ENCODE results near the gene MYO6. TPM values are rescaled to one million over a fixed set of nuclear protein-coding genes. Genes with fewer than 3 reads are reported as not detected.

Gene MYO6
- total and polyA plus RNA-seq, 5 donors from 2014 or later: 0.07 to 1.6 (median 0.57) TPM

DNA sequence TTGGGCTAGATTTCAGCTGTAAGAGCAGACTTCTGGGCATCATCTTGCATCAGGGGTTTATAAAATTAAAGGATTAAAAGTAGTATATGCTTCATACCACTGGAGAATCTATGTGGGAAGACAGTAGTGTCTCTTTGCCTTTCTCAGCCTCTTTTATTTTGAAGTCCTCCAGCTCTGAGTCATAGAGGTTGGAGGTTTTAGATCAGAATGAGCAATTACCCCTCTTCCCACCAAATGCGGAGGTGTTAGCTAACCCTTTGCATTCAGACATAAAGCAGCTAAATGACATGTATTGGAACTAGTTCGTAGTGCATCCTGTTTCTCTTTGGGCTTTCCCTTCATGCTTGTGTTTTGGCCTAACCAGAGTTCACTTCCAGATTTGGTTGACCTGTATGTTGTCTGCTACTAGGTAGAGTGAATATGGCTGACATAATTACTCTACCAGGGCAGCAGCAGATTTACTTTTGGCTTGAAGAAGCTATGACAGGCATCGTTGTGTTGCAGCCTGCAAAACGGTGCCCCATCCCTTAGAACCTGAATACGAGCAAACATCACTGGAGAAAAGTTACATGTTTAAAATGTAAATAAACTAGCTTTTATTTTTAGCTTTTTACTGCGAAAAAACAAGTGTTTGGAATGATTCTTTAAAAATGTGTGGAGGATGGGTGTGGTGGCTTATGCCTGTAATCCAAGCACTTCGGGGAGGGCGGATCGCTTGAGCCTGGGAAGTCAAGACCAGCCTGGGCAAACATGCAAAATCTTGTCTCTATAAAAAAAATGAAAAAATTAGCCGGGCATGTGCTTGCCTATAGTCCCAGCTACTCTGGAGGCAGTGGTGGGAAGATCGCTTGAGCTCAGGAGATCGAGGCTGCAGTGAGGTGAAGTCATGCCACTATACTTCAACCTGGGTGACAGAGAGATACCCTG lies 82.2 kb downstream of the MYO6 start:
- peaks cover 0 to 1% (median 0%) of the 10 kb centered on the region in 7 donors for H3K9me3 Mint-ChIP-seq
- H3K27me3 Mint-ChIP-seq: peaks cover 4% of the 10 kb centered on the region
- H3K27ac Mint-ChIP-seq: no peak overlapping the region
- H3K36me3 ChIP-seq (ENCODE audit: control insufficient read depth, insufficient read depth, low read length): no peaks in the 10 kb centered on the region
- H3K27ac ChIP-seq (ENCODE audit: insufficient read depth, low read length, poor library complexity, severe bottlenecking): no peak overlapping the region
- H3K4me3 ChIP-seq (ENCODE audit: low read depth, low read length): no peak overlapping the region
- H3K27me3 ChIP-seq (ENCODE audit: control insufficient read depth, insufficient read depth, low read length): no peaks in the 10 kb centered on the region
- no peaks in the 10 kb centered on the region for H3K4me1 ChIP-seq (ENCODE audit: control insufficient read depth, insufficient read depth, low read length, poor library complexity, severe bottlenecking)
- peak in 1 of 3 donors; percentile 4 for DNase-seq
- no peaks in the 10 kb centered on the region for H3K9me3 ChIP-seq (ENCODE audit: control insufficient read depth in 2 of 2, low read length in 2 of 2)
- H3K4me3 Mint-ChIP-seq: no peak overlapping the region
- no peaks in the 10 kb centered on the region for H3K4me1 Mint-ChIP-seq
- ATAC-seq (ENCODE audit: low read depth in 2 of 2): no peak
- H3K36me3 Mint-ChIP-seq: no peaks in the 10 kb centered on the region

DNA sequence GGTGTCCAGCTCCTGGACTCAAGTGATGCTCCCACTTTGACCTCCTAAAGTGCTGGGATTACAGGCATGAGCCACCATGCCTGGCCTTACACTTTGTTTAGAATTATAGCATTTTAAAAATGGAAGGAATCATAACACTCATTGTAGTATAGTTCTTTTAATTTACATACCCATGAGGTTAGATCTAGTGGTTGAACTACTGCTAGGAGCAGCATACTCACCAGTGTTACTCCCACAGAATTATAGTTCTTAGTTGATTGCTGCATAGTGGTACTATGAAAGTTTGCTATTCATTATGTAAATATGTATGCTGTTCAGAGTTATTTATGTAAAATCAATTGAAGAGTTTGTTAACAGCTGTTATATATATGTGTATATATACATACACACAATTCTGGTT lies 85.4 kb downstream of the MYO6 start:
- H3K27ac Mint-ChIP-seq: no peak overlapping the region
- no peaks in the 10 kb centered on the region for H3K36me3 Mint-ChIP-seq
- DNase-seq: no peak
- Histone ChIP-seq H3K36me3 (ENCODE audit: control insufficient read depth, insufficient read depth, low read length) (no peaks in the 10 kb centered on the region), H3K27ac (ENCODE audit: insufficient read depth, low read length, poor library complexity, severe bottlenecking) (no peak overlapping the region), H3K4me3 (ENCODE audit: low read depth, low read length) (no peak overlapping the region), H3K4me1 (ENCODE audit: control insufficient read depth, insufficient read depth, low read length, poor library complexity, severe bottlenecking) (no peaks in the 10 kb centered on the region), H3K9me3 (ENCODE audit: control insufficient read depth in 2 of 2, low read length in 2 of 2) (no peaks in the 10 kb centered on the region), H3K27me3 (ENCODE audit: control insufficient read depth, insufficient read depth, low read length) (no peaks in the 10 kb centered on the region)
- H3K4me3 Mint-ChIP-seq: no peak overlapping the region
- no peak for ATAC-seq (ENCODE audit: low read depth in 2 of 2)
- peaks cover 4% of the 10 kb centered on the region for H3K27me3 Mint-ChIP-seq
- H3K9me3 Mint-ChIP-seq: peaks cover 0 to 1% (median 0%) of the 10 kb centered on the region in 7 donors
- no peaks in the 10 kb centered on the region for H3K4me1 Mint-ChIP-seq

DNA sequence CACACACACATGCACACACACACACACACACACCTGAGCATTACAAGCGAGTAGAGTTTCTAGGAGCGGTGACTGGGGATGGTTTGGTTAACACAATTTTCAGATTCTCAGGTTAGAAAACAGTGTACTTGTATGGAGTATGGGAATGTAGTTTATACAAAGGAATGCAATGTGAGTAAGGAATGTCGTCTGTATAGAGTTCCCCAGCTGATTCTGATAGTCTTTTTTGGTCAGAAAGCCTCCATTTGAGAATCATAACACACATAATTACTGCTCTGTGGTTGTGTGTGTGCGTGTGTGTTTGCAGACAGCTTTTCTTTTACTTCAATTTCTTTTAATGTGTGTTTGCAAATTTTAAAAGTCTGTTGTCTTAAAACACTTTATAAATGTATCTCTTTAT lies 93.2 kb downstream of the MYO6 start:
- DNase-seq: no peak
- H3K27me3 ChIP-seq (ENCODE audit: control insufficient read depth, insufficient read depth, low read length): no peaks in the 10 kb centered on the region
- H3K27ac ChIP-seq (ENCODE audit: insufficient read depth, low read length, poor library complexity, severe bottlenecking): no peak overlapping the region
- Mint-ChIP-seq H3K36me3 (no peaks in the 10 kb centered on the region), H3K4me3 (no peak overlapping the region), H3K27me3 (peaks cover 5% of the 10 kb centered on the region), H3K4me1 (no peaks in the 10 kb centered on the region), H3K27ac (no peak overlapping the region), H3K9me3 (no peaks in the 10 kb centered on the region)
- no peak overlapping the region for H3K4me3 ChIP-seq (ENCODE audit: low read depth, low read length)
- no peaks in the 10 kb centered on the region for H3K36me3 ChIP-seq (ENCODE audit: control insufficient read depth, insufficient read depth, low read length)
- H3K4me1 ChIP-seq (ENCODE audit: control insufficient read depth, insufficient read depth, low read length, poor library complexity, severe bottlenecking): no peaks in the 10 kb centered on the region
- ATAC-seq (ENCODE audit: low read depth in 2 of 2): no peak
- H3K9me3 ChIP-seq (ENCODE audit: control insufficient read depth in 2 of 2, low read length in 2 of 2): no peaks in the 10 kb centered on the region

DNA sequence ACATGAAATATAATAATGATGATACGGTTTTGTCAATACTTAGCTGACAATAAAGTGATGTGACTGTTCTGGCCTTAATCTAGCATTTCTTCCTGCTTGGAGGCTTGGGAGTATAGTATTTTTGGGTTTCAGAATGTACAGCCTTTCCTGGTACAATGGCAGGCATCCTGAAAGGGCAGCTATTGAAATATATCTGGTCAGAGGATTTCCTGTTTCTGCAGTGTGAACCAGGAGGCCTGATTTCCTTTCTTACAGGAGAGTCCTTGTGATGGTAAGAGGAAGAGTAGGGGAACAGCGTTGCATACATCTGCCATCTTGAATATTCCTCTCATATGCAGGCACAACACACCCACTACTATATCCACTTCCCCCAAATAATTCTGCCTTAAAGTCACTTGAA lies 93.7 kb downstream of the MYO6 start:
- no peak overlapping the region for H3K4me3 Mint-ChIP-seq
- no peaks in the 10 kb centered on the region for H3K9me3 Mint-ChIP-seq
- Histone ChIP-seq H3K36me3 (ENCODE audit: control insufficient read depth, insufficient read depth, low read length) (no peaks in the 10 kb centered on the region), H3K27me3 (ENCODE audit: control insufficient read depth, insufficient read depth, low read length) (no peaks in the 10 kb centered on the region), H3K4me3 (ENCODE audit: low read depth, low read length) (no peak overlapping the region), H3K4me1 (ENCODE audit: control insufficient read depth, insufficient read depth, low read length, poor library complexity, severe bottlenecking) (no peaks in the 10 kb centered on the region), H3K27ac (ENCODE audit: insufficient read depth, low read length, poor library complexity, severe bottlenecking) (no peak overlapping the region), H3K9me3 (ENCODE audit: control insufficient read depth in 2 of 2, low read length in 2 of 2) (no peaks in the 10 kb centered on the region)
- no peak for DNase-seq
- no peak overlapping the region for H3K27ac Mint-ChIP-seq
- no peak for ATAC-seq (ENCODE audit: low read depth in 2 of 2)
- no peaks in the 10 kb centered on the region for H3K4me1 Mint-ChIP-seq
- H3K36me3 Mint-ChIP-seq: no peaks in the 10 kb centered on the region
- H3K27me3 Mint-ChIP-seq: peaks cover 5% of the 10 kb centered on the region

DNA sequence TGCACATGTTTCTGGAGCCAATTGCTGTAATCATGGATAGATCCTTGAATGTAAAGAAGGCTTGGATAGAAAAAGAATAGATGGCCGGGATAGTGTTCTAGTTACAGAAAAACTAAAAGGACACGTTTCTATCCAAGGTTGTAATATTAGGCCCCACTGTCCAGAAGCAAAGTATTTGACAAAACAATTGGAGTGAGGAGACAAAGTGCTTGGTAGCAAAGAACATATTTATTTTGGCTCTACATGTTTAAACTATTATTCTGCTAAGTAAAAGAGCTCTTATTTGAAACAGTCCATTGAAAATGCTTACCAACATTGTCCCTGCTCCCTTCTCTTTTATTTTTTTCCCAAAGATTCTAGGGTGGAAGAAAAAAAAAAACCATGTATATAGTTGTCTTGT lies 94.4 kb downstream of the MYO6 start:
- Histone ChIP-seq H3K36me3 (ENCODE audit: control insufficient read depth, insufficient read depth, low read length) (no peaks in the 10 kb centered on the region), H3K4me1 (ENCODE audit: control insufficient read depth, insufficient read depth, low read length, poor library complexity, severe bottlenecking) (no peaks in the 10 kb centered on the region), H3K9me3 (ENCODE audit: control insufficient read depth in 2 of 2, low read length in 2 of 2) (no peaks in the 10 kb centered on the region), H3K4me3 (ENCODE audit: low read depth, low read length) (no peak overlapping the region), H3K27me3 (ENCODE audit: control insufficient read depth, insufficient read depth, low read length) (no peaks in the 10 kb centered on the region), H3K27ac (ENCODE audit: insufficient read depth, low read length, poor library complexity, severe bottlenecking) (no peak overlapping the region)
- Mint-ChIP-seq H3K4me3 (no peak overlapping the region), H3K36me3 (no peaks in the 10 kb centered on the region), H3K27ac (no peak overlapping the region), H3K4me1 (no peaks in the 10 kb centered on the region), H3K9me3 (no peaks in the 10 kb centered on the region), H3K27me3 (peaks cover 5% of the 10 kb centered on the region)
- ATAC-seq (ENCODE audit: low read depth in 2 of 2): no peak
- DNase-seq: no peak

DNA sequence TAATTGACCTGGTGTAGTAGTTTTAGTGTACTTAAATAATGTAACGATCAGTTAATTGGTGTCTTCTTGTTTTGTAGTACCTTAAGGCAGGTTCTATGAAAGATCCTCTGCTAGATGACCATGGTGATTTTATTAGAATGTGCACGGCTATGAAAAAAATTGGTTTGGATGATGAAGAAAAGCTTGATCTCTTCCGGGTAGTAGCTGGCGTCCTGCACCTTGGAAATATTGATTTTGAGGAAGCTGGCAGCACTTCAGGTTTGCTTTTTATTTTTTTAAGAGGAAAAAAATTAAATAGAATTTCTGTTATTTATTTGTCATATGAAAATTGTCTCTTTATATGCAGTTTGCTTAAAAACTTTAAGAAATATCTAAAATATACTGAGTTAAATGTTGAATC lies 99.2 kb downstream of the MYO6 start:
- Mint-ChIP-seq H3K36me3 (no peaks in the 10 kb centered on the region), H3K4me3 (no peak overlapping the region), H3K27me3 (peaks cover 9% of the 10 kb centered on the region), H3K9me3 (no peaks in the 10 kb centered on the region), H3K27ac (no peak overlapping the region), H3K4me1 (no peaks in the 10 kb centered on the region)
- no peaks in the 10 kb centered on the region for H3K36me3 ChIP-seq (ENCODE audit: control insufficient read depth, insufficient read depth, low read length)
- H3K27me3 ChIP-seq (ENCODE audit: control insufficient read depth, insufficient read depth, low read length): no peaks in the 10 kb centered on the region
- ATAC-seq (ENCODE audit: low read depth in 2 of 2) (no peak), DNase-seq (no peak)
- H3K27ac ChIP-seq (ENCODE audit: insufficient read depth, low read length, poor library complexity, severe bottlenecking): no peak overlapping the region
- no peaks in the 10 kb centered on the region for H3K9me3 ChIP-seq (ENCODE audit: control insufficient read depth in 2 of 2, low read length in 2 of 2)
- no peak overlapping the region for H3K4me3 ChIP-seq (ENCODE audit: low read depth, low read length)
- H3K4me1 ChIP-seq (ENCODE audit: control insufficient read depth, insufficient read depth, low read length, poor library complexity, severe bottlenecking): no peaks in the 10 kb centered on the region

DNA sequence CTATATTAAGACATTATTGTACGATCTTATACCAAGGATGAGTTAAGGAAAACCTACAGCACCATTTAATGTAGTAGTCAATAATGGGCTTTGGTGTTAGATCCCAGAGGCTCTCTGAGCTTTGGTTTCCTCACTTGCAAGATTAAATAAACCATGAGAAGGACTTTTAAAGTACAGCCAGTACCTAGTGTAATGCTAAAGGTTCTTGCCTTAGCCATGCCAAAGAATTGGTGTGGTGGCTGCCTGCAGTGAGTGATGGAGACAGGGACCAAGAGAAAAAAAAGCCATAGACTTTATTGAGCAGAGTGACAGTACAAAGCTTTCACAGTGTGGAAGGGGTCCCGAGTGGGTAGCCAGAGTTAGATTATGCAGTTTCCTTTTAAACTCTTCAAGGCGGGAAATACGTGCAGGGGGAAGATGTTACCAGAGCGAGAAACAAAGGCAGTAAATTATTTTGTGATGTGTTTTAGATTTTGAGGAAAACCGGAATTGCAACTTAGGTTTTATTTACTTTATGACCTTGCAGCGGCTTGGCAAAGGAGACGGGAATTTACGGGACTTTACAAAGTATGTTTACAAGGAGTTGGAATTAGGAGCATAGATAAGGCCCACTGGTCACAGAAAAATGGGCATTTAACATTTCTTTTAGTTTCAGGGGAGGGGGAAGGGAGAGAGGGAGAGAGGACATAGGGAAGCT lies 100.4 kb downstream of the MYO6 start:
- H3K4me3 Mint-ChIP-seq: no peak overlapping the region

More for the DNA sequence above, 100.4 kb downstream of the MYO6 start:
- H3K9me3 ChIP-seq (ENCODE audit: control insufficient read depth in 2 of 2, low read length in 2 of 2): no peaks in the 10 kb centered on the region
- H3K4me3 ChIP-seq (ENCODE audit: low read depth, low read length): no peak overlapping the region
- ATAC-seq (ENCODE audit: low read depth in 2 of 2): no peak
- Mint-ChIP-seq H3K9me3 (no peaks in the 10 kb centered on the region), H3K27me3 (peaks cover 9% of the 10 kb centered on the region), H3K36me3 (no peaks in the 10 kb centered on the region), H3K27ac (no peak overlapping the region), H3K4me1 (no peaks in the 10 kb centered on the region)
- no peak for DNase-seq
- no peak overlapping the region for H3K27ac ChIP-seq (ENCODE audit: insufficient read depth, low read length, poor library complexity, severe bottlenecking)
- no peaks in the 10 kb centered on the region for H3K4me1 ChIP-seq (ENCODE audit: control insufficient read depth, insufficient read depth, low read length, poor library complexity, severe bottlenecking)
- H3K36me3 ChIP-seq (ENCODE audit: control insufficient read depth, insufficient read depth, low read length): no peaks in the 10 kb centered on the region
- H3K27me3 ChIP-seq (ENCODE audit: control insufficient read depth, insufficient read depth, low read length): no peaks in the 10 kb centered on the region

Measured in CD4-positive, CD25-positive, alpha-beta regulatory T cell (primary cell).